IMR-90 (cell line): ENCODE data around the gene MRPL50. TPM values are rescaled to one million over a fixed set of nuclear protein-coding genes. Genes with fewer than 3 reads are reported as not detected.

Source experiments
- ATAC-seq: fragments of 200-7000 bp; cut with Tn5 transposase; 2 replicates; pipeline ENCODE4 v1.9.1; 2020; ENCODE audit warnings: low read depth, mild to moderate bottlenecking, moderate library complexity
- BruUV-seq: library from RNA; stranded (reverse); fragments of 400-500 nt; replicated peaks from 2 replicates; lab custom pipeline; 2021; lab: Mats Ljungman, UMichigan
- CTCF ChIA-PET: fragments of 300-600 bp; formaldehyde crosslinking; extraction: SDS; loops from one replicate; lab custom pipeline; 2021; ENCODE audit warnings: antibody characterized with exemption; lab: Yijun Ruan, JAX
- POLR2A ChIA-PET: fragments of 300-600 bp; sonication (Branson Sonifier 250); formaldehyde crosslinking; loops from one replicate; lab custom pipeline; 2022; ENCODE audit warnings: antibody characterized with exemption; ENCODE audit not compliant: unreplicated experiment; lab: Charles Lee
- DNase-seq: peaks from one replicate; pipeline ENCODE4 v3.0.0; 2013
- H2AFZ ChIP-seq: replicated peaks from 2 replicates; pipeline ENCODE3; 2013; ENCODE audit warnings: low read length, mild to moderate bottlenecking; ENCODE audit not compliant: poor library complexity
- H2AK5ac ChIP-seq: 2 replicates; pipeline ENCODE4 v1.6.1; 2013; ENCODE audit warnings: low read depth, low read length, inconsistent platforms
- H2AK9ac ChIP-seq: replicated peaks from 2 replicates; pipeline ENCODE3; 2013; ENCODE audit warnings: mild to moderate bottlenecking, low read depth, low read length, moderate library complexity; ENCODE audit not compliant: poor library complexity
- H2BK120ac ChIP-seq: 2 replicates; pipeline ENCODE4 v1.6.1; 2013; ENCODE audit warnings: low read depth, low read length, inconsistent platforms
- H2BK15ac ChIP-seq: 3 replicates; pipeline ENCODE4 v1.6.1; 2013; ENCODE audit warnings: low read depth, low read length, inconsistent platforms
- H2BK20ac ChIP-seq: 2 replicates; pipeline ENCODE4 v1.6.1; 2013; ENCODE audit warnings: low read depth, mild to moderate bottlenecking, inconsistent platforms, low read length, moderate library complexity
- H2BK5ac ChIP-seq: 2 replicates; pipeline ENCODE4 v1.6.1; 2013; ENCODE audit warnings: mild to moderate bottlenecking, low read depth, low read length, inconsistent platforms; ENCODE audit not compliant: poor library complexity, severe bottlenecking
- H3K14ac ChIP-seq: replicated peaks from 2 replicates; pipeline ENCODE4 v1.6.1; 2013; ENCODE audit warnings: low read depth, low read length, inconsistent platforms
- H3K18ac ChIP-seq: 2 replicates; pipeline ENCODE4 v1.6.1; 2013; ENCODE audit warnings: low read depth, low read length, control low read depth
- H3K23ac ChIP-seq: 2 replicates; pipeline ENCODE4 v1.6.1; 2013; ENCODE audit warnings: low read depth, low read length, inconsistent platforms
- H3K27ac ChIP-seq: 2 replicates; pipeline ENCODE4 v1.5.1; 2013; ENCODE audit warnings: mild to moderate bottlenecking, control low read depth, low read length; ENCODE audit not compliant: insufficient read depth
- H3K27me3 ChIP-seq: 2 replicates; pipeline ENCODE4 v1.6.1; 2013; ENCODE audit warnings: low read length; ENCODE audit not compliant: control insufficient read depth, insufficient read depth
- H3K36me3 ChIP-seq: 2 replicates; pipeline ENCODE4 v1.6.1; 2013; ENCODE audit warnings: low read length, mixed read lengths; ENCODE audit not compliant: control insufficient read depth, insufficient read depth
- H3K4ac ChIP-seq: 2 replicates; pipeline ENCODE4 v1.6.1; 2013; ENCODE audit warnings: low read depth, low read length, inconsistent platforms
- H3K4me1 ChIP-seq: 2 replicates; pipeline ENCODE4 v1.6.1; 2013; ENCODE audit warnings: low read length, mixed read lengths; ENCODE audit not compliant: control insufficient read depth, insufficient read depth
- H3K4me2 ChIP-seq: 2 replicates; pipeline ENCODE4 v1.6.1; 2013; ENCODE audit warnings: low read depth, mild to moderate bottlenecking, control low read depth, low read length, moderate library complexity
- H3K4me3 ChIP-seq: 2 replicates; pipeline ENCODE4 v1.5.1; 2013; ENCODE audit warnings: low read depth, mild to moderate bottlenecking, control low read depth, low read length, moderate library complexity; ENCODE audit not compliant: insufficient read depth
- H3K56ac ChIP-seq: 2 replicates; pipeline ENCODE4 v1.6.1; 2013; ENCODE audit warnings: low read length, inconsistent platforms; ENCODE audit not compliant: insufficient read depth; ENCODE audit errors: extremely low read depth
- H3K79me1 ChIP-seq, 2 experiments: 2 replicates each; pipeline ENCODE4 v1.6.1; 2013; ENCODE audit warnings: low read length in 2 of 2, inconsistent platforms in 1 of 2, low read depth in 1 of 2
- H3K9ac ChIP-seq: 2 replicates; pipeline ENCODE4 v1.6.1; 2013; ENCODE audit warnings: low read depth, low read length, control low read depth
- H3K9me1 ChIP-seq: 2 replicates; pipeline ENCODE4 v1.6.1; 2013; ENCODE audit warnings: low read length, inconsistent platforms; ENCODE audit not compliant: insufficient read depth
- H3K9me3 ChIP-seq: 2 replicates; pipeline ENCODE4 v1.6.1; 2013; ENCODE audit warnings: low read length; ENCODE audit not compliant: control insufficient read depth, insufficient read depth
- H4K20me1 ChIP-seq: 2 replicates; pipeline ENCODE4 v1.6.1; 2013; ENCODE audit warnings: low read length, inconsistent platforms; ENCODE audit not compliant: insufficient read depth
- H4K5ac ChIP-seq: 2 replicates; pipeline ENCODE4 v1.6.1; 2013; ENCODE audit warnings: mild to moderate bottlenecking, low read depth, low read length, control low read depth
- H4K8ac ChIP-seq, 2 experiments: 2 replicates each; pipeline ENCODE4 v1.6.1; 2013; ENCODE audit warnings: low read depth in 2 of 2, low read length in 2 of 2, control low read depth in 1 of 2, inconsistent platforms in 1 of 2
- H4K91ac ChIP-seq: 2 replicates; pipeline ENCODE4 v1.6.1; 2013; ENCODE audit warnings: low read depth, low read length, inconsistent platforms; ENCODE audit not compliant: insufficient read depth
- BHLHE40 ChIP-seq: fragments of 150-350 bp; IDR thresholded peaks from 2 replicates; pipeline ENCODE4 v1.6.1; 2016; ENCODE audit warnings: mild to moderate bottlenecking, low read depth, low read length
- CEBPB ChIP-seq: IDR thresholded peaks from 2 replicates; pipeline ENCODE4 v1.6.1; 2012; ENCODE audit warnings: low read depth, low read length, improper control_type of control experiment
- CHD1 ChIP-seq: IDR thresholded peaks from 2 replicates; pipeline ENCODE4 v1.6.1; 2012; ENCODE audit warnings: low read depth, low read length, improper control_type of control experiment
- MXI1 ChIP-seq: IDR thresholded peaks from 2 replicates; pipeline ENCODE4 v1.6.1; 2012; ENCODE audit warnings: low read depth, mild to moderate bottlenecking, low read length, moderate library complexity, borderline replicate concordance
- NFE2L2 ChIP-seq: fragments of 150-350 bp; IDR thresholded peaks from 2 replicates; pipeline ENCODE4 v1.6.1; 2016; ENCODE audit warnings: low read depth, mild to moderate bottlenecking, low read length
- POLR2A ChIP-seq: IDR thresholded peaks from 2 replicates; pipeline ENCODE4 v1.6.1; 2012; ENCODE audit warnings: mild to moderate bottlenecking, low read depth, low read length
- RCOR1 ChIP-seq: IDR thresholded peaks from 2 replicates; pipeline ENCODE4 v1.6.1; 2012; ENCODE audit warnings: mild to moderate bottlenecking, low read length, improper control_type of control experiment; ENCODE audit not compliant: insufficient replicate concordance
- WGBS, 2 experiments: methylation state at CpG; one replicate each; pipeline versions ENCODE4 v1.1.5 to v1.1.7; 2013; ENCODE audit warnings: missing lambda C conversion rate in 2 of 2; ENCODE audit not compliant: insufficient read length in 1 of 2; ENCODE audit errors: extremely low coverage in 2 of 2; 5-methylcytosine and 5-hydroxymethylcytosine counted together
- dilution Hi-C: fragments of 300-500 bp; cut with HindIII; formaldehyde crosslinking; loops from one replicate; pipeline ENCODE4 v1.14.3; 2018; ENCODE audit warnings: low sequenced_read_pairs; ENCODE audit not compliant: unreplicated experiment
- in situ Hi-C: fragments of 300-500 bp; cut with MboI; formaldehyde crosslinking; loops from 3 replicates; pipeline ENCODE4 v1.14.3; 2019; ENCODE audit warnings: low sequenced_read_pairs, inconsistent platforms, mixed read lengths
- intact Hi-C: fragments of 100-400 bp; cut with micrococcal nuclease; formaldehyde crosslinking; loops from 2 replicates; pipeline ENCODE4 v1.10.0; 2022
- polyA plus RNA-seq, 3 experiments: library from polyadenylated mRNA; depleted of rRNA; stranded (reverse); fragments of >200 nt; gene quantifications; 2 replicates each; pipeline ENCODE4 v1.2.3, GENCODE V29; 2012; ENCODE audit warnings: low replicate concordance in 1 of 3
- total RNA-seq: library from RNA; depleted of rRNA; stranded (reverse); fragments of >200 nt; gene quantifications from 2 replicates; pipeline ENCODE4 v1.2.3, GENCODE V29; 2012

The MRPL50 gene
- total and polyA plus RNA-seq, 2 of the 4 experiments (the other 2 are of a cell fraction) = 7.5 to 8.6 TPM

GRCh38 chr9:101398930-101399642 is 668 bp upstream of the MRPL50 start:
- peaks cover 18% of the 10 kb centered on the region for H3K36me3 ChIP-seq
- peak overlapping the region; percentile 62; the same call in 1 of the 2 replicates for H4K91ac ChIP-seq
- H3K56ac ChIP-seq = peak overlapping the region; percentile 30; the same call in 1 of the 2 replicates
- no peak for TF ChIP-seq MXI1
- TF ChIP-seq NFE2L2 = no peak
- TF ChIP-seq CEBPB = no peak
- TF ChIP-seq CHD1 = no peak
- no peak for TF ChIP-seq POLR2A
- TF ChIP-seq BHLHE40 = no peak
- TF ChIP-seq RCOR1 = no peak
- BruUV-seq = no TSS peak
- H2BK5ac ChIP-seq = peak overlapping the region; percentile 58
- in situ Hi-C loops (no loop called here), dilution Hi-C loops (no loop called here), intact Hi-C loops (loop anchor here (5.0 kb wide), 1 partner anchor 133 kb away; the partner anchor contains the start of gene RNF20)
- ChIA-PET CTCF (interaction anchor here (0.8 to 1.6 kb wide), 2 partner anchors 11 kb away, joined by 3 to 5 read pairs; no protein-coding TSS in a partner anchor), POLR2A (no interaction called here)
- H3K18ac ChIP-seq = no peak overlapping the region
- peak overlapping the region; percentile 74 for H3K9ac ChIP-seq
- peak; percentile 24 for ATAC-seq
- H3K9me1 ChIP-seq = no peaks in the 10 kb centered on the region
- H4K20me1 ChIP-seq = no peaks in the 10 kb centered on the region
- 0 out of 2 replicates have a peak overlapping the region, but pooled peaks have one; percentile 23 for H4K5ac ChIP-seq
- no peaks in the 10 kb centered on the region for H3K27me3 ChIP-seq
- peaks cover 2% of the 10 kb centered on the region for H3K4me1 ChIP-seq
- peak overlapping the region; percentile 97 for H3K4me2 ChIP-seq
- peak overlapping the region; percentile 66 for H3K4ac ChIP-seq
- peak overlapping the region; percentile 69; the same call in 1 of the 2 replicates for H2AK5ac ChIP-seq
- H3K14ac ChIP-seq = peak overlapping the region; percentile 84
- H2BK20ac ChIP-seq = no peak overlapping the region
- H3K27ac ChIP-seq = peak overlapping the region; percentile 65
- WGBS, 2 experiments = 0% methylated on average over 10 of the region's 28 CpGs; no CpG with 5 or more reads in 1 of the 2 experiments
- H2BK15ac ChIP-seq = no peak overlapping the region
- H3K23ac ChIP-seq = peak overlapping the region; percentile 83
- H2AFZ ChIP-seq = peak overlapping the region; percentile 93
- peak overlapping the region; percentile 58 for H3K4me3 ChIP-seq
- H2AK9ac ChIP-seq = peak overlapping the region; percentile 94
- no peak overlapping the region for H2BK120ac ChIP-seq
- H4K8ac ChIP-seq = peak overlapping the region; percentile 36 to 66; a peak in 1 of 4 replicates
- peaks cover 2% of the 10 kb centered on the region for H3K9me3 ChIP-seq
- no peak for DNase-seq
- peaks cover 32 to 45% of the 10 kb centered on the region in 2 experiments for H3K79me1 ChIP-seq
